ENCODE data around the gene ZDHHC14.

DNA sequence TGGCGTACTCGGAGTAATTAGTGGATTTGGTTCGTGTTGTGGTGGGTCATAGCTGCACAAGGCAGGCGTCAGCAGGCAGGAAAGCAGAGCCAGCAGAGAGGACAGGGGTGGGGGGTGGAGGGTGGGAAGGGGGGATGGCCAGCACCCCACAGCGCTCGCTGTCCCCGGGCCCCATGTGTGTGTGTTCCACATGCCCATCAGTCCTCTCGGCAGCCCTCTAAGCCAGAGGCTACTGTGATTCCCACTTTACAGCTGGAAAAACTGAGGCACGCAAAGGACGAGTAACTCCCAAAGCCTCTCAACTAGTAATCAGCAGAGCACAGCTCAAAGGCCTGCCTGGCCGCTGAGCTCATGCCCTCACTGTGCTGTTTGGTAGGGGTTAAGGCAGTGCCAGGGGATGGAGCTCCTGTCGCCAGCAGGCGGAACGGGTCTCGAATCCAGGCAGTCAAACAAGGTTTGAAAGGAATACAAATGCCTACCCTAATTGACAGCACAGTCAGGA is 175.2 kb downstream of the ZDHHC14 start:
- TF ChIP-seq POLR2AphosphoS5 (IDR thresholded peaks at IDR 0.05) (no peak), POLR2A (IDR thresholded peaks at IDR 0.05) (no peak), EP300 (IDR thresholded peaks at IDR 0.05) (no peak)
- TF ChIP-seq, protein P1, sequence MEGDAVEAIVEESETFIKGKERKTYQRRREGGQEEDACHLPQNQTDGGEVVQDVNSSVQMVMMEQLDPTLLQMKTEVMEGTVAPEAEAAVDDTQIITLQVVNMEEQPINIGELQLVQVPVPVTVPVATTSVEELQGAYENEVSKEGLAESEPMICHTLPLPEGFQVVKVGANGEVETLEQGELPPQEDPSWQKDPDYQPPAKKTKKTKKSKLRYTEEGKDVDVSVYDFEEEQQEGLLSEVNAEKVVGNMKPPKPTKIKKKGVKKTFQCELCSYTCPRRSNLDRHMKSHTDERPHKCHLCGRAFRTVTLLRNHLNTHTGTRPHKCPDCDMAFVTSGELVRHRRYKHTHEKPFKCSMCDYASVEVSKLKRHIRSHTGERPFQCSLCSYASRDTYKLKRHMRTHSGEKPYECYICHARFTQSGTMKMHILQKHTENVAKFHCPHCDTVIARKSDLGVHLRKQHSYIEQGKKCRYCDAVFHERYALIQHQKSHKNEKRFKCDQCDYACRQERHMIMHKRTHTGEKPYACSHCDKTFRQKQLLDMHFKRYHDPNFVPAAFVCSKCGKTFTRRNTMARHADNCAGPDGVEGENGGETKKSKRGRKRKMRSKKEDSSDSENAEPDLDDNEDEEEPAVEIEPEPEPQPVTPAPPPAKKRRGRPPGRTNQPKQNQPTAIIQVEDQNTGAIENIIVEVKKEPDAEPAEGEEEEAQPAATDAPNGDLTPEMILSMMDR (IDR thresholded peaks at IDR 0.05): no peak
